ENCODE data around the gene SMR3A.

GRCh38 chr4:70336043-70336442, 24.5 kb upstream of the SMR3A start:
- TF ChIP-seq CTCF (IDR thresholded peaks at IDR 0.05) (no peak), POLR2A (IDR thresholded peaks at IDR 0.05) (no peak)
